ENCODE results near the gene MAPKAPK2.

The MAPKAPK2 gene

DNA sequence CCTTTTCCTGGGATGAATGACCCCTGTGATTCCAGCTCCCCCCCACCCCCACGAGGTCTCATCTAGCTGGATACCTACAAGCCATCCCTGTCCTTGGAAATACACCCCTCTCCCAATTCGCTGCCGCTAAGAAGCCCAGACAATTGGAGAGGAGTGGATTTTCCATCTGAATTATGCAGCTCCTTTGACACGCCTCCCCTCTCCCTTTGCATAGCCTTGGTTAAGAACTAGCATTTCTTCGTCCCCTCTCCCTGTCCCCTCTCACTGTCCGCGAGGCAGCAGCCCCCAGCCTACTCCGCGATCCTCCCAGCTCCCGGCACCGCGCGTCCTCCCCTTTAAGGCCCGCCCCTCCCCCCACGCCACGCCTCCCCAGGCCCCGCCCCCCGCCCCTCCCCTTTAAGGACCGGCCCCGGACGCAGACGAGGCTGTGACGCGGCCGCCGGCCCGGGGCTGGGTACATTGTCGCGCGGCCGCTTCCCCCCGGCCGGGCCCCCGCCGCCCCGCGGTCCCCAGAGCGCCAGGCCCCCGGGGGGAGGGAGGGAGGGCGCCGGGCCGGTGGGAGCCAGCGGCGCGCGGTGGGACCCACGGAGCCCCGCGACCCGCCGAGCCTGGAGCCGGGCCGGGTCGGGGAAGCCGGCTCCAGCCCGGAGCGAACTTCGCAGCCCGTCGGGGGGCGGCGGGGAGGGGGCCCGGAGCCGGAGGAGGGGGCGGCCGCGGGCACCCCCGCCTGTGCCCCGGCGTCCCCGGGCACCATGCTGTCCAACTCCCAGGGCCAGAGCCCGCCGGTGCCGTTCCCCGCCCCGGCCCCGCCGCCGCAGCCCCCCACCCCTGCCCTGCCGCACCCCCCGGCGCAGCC, at the start of gene MAPKAPK2 (continued):
- TF ChIP-seq, protein P1, sequence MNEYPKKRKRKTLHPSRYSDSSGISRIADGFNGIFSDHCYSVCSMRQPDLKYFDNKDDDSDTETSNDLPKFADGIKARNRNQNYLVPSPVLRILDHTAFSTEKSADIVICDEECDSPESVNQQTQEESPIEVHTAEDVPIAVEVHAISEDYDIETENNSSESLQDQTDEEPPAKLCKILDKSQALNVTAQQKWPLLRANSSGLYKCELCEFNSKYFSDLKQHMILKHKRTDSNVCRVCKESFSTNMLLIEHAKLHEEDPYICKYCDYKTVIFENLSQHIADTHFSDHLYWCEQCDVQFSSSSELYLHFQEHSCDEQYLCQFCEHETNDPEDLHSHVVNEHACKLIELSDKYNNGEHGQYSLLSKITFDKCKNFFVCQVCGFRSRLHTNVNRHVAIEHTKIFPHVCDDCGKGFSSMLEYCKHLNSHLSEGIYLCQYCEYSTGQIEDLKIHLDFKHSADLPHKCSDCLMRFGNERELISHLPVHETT (tag by site-specific recombination; IDR thresholded peaks at IDR 0.05): 0 out of 2 replicates have a peak, but pooled peaks have one; percentile 20
- TF ChIP-seq PRDM2 (tag by site-specific recombination; IDR thresholded peaks at IDR 0.05; ENCODE audit: borderline replicate concordance) (no peak), GLI2 (tag by site-specific recombination; IDR thresholded peaks at IDR 0.05; ENCODE audit: borderline replicate concordance, low read depth) (no peak), WT1 (tag by site-specific recombination; IDR thresholded peaks at IDR 0.05) (peak; percentile 50), ZNF138 (tag by site-specific recombination; IDR thresholded peaks at IDR 0.05; ENCODE audit: borderline replicate concordance) (no peak), ZNF529 (tag by site-specific recombination; IDR thresholded peaks at IDR 0.05; ENCODE audit: insufficient replicate concordance) (no peak), ZEB2 (tag by site-specific recombination; IDR thresholded peaks at IDR 0.05) (no peak), ZNF114 (tag by site-specific recombination; IDR thresholded peaks at IDR 0.05) (no peak), ZNF544 (tag by site-specific recombination; IDR thresholded peaks at IDR 0.05) (no peak), ZNF121 (tag by site-specific recombination; IDR thresholded peaks at IDR 0.05) (no peak), ZNF157 (tag by site-specific recombination; IDR thresholded peaks at IDR 0.05) (no peak), ZNF184 (tag by site-specific recombination; IDR thresholded peaks at IDR 0.05) (no peak), ZSCAN4 (tag by site-specific recombination; IDR thresholded peaks at IDR 0.05) (no peak), ZNF626 (tag by site-specific recombination; IDR thresholded peaks at IDR 0.05) (no peak), ZBTB20 (tag by site-specific recombination; IDR thresholded peaks at IDR 0.05) (peak; percentile 47; the same call in 1 of the 2 replicates), KLF17 (tag by site-specific recombination; IDR thresholded peaks at IDR 0.05) (no peak)
- TF ChIP-seq, protein P2, sequence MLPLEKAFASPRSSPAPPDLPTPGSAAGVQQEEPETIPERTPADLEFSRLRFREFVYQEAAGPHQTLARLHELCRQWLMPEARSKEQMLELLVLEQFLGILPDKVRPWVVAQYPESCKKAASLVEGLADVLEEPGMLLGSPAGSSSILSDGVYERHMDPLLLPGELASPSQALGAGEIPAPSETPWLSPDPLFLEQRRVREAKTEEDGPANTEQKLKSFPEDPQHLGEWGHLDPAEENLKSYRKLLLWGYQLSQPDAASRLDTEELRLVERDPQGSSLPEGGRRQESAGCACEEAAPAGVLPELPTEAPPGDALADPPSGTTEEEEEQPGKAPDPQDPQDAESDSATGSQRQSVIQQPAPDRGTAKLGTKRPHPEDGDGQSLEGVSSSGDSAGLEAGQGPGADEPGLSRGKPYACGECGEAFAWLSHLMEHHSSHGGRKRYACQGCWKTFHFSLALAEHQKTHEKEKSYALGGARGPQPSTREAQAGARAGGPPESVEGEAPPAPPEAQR (tag by site-specific recombination; IDR thresholded peaks at IDR 0.05): no peak
- TF ChIP-seq, protein P3, sequence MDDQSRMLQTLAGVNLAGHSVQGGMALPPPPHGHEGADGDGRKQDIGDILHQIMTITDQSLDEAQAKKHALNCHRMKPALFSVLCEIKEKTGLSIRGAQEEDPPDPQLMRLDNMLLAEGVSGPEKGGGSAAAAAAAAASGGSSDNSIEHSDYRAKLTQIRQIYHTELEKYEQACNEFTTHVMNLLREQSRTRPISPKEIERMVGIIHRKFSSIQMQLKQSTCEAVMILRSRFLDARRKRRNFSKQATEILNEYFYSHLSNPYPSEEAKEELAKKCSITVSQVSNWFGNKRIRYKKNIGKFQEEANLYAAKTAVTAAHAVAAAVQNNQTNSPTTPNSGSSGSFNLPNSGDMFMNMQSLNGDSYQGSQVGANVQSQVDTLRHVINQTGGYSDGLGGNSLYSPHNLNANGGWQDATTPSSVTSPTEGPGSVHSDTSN (CRISPR knock-in tag; IDR thresholded peaks at IDR 0.05): no peak
- TF ChIP-seq, protein P4, sequence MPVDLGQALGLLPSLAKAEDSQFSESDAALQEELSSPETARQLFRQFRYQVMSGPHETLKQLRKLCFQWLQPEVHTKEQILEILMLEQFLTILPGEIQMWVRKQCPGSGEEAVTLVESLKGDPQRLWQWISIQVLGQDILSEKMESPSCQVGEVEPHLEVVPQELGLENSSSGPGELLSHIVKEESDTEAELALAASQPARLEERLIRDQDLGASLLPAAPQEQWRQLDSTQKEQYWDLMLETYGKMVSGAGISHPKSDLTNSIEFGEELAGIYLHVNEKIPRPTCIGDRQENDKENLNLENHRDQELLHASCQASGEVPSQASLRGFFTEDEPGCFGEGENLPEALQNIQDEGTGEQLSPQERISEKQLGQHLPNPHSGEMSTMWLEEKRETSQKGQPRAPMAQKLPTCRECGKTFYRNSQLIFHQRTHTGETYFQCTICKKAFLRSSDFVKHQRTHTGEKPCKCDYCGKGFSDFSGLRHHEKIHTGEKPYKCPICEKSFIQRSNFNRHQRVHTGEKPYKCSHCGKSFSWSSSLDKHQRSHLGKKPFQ (tag by site-specific recombination; IDR thresholded peaks at IDR 0.05): no peak

All from HEK293 (cell line).